MM.1S (cell line): Measurements from ENCODE around the gene KCNQ1.

Experiments
- DNase-seq: peaks from one replicate; pipeline ENCODE4 v3.0.0-alpha.2; 2015
- H2AFZ ChIP-seq: fragments of 300-600 bp; sonication (generic); 2 replicates; pipeline ENCODE4 v1.6.0; 2016; ENCODE audit warnings: antibody characterized with exemption, low read length
- H3F3A ChIP-seq: fragments of 300-600 bp; sonication (generic); 2 replicates; pipeline ENCODE4 v1.6.1; 2016; ENCODE audit warnings: mild to moderate bottlenecking, antibody characterized with exemption, low read length, moderate library complexity, mixed read lengths; ENCODE audit not compliant: insufficient read depth
- H3K27ac ChIP-seq: fragments of 300-600 bp; sonication (generic); 2 replicates; pipeline ENCODE4 v1.5.1; 2016; ENCODE audit warnings: mild to moderate bottlenecking, low read length
- H3K27me3 ChIP-seq: fragments of 300-600 bp; sonication (generic); replicated peaks from 2 replicates; pipeline ENCODE4 v1.6.0; 2016; ENCODE audit warnings: low read length; ENCODE audit not compliant: insufficient read depth
- H3K36me3 ChIP-seq: fragments of 300-600 bp; sonication (generic); replicated peaks from 2 replicates; pipeline ENCODE4 v1.6.1; 2016; ENCODE audit warnings: mild to moderate bottlenecking, low read length, mixed read lengths; ENCODE audit not compliant: insufficient read depth
- H3K4me1 ChIP-seq: fragments of 300-600 bp; sonication (generic); 2 replicates; pipeline ENCODE4 v1.6.1; 2016; ENCODE audit warnings: low read length, mixed read lengths
- H3K4me2 ChIP-seq: fragments of 300-600 bp; sonication (generic); 2 replicates; pipeline ENCODE4 v1.6.0; 2016; ENCODE audit warnings: low read depth, low read length
- H3K4me3 ChIP-seq: fragments of 300-600 bp; sonication (generic); 2 replicates; pipeline ENCODE4 v1.5.1; 2016; ENCODE audit warnings: low read length, mixed read lengths
- H3K79me2 ChIP-seq: fragments of 300-600 bp; sonication (generic); 2 replicates; pipeline ENCODE4 v1.6.1; 2016; ENCODE audit warnings: mixed run types, low read length, mixed read lengths
- H3K9ac ChIP-seq: fragments of 300-600 bp; sonication (generic); 2 replicates; pipeline ENCODE4 v1.6.1; 2016; ENCODE audit warnings: low read length, mixed read lengths
- H3K9me2 ChIP-seq: fragments of 300-600 bp; sonication (generic); replicated peaks from 2 replicates; pipeline ENCODE4 v1.6.1; 2016; ENCODE audit warnings: mild to moderate bottlenecking, low read length, mixed read lengths; ENCODE audit not compliant: insufficient read depth
- H3K9me3 ChIP-seq: fragments of 300-600 bp; sonication (generic); replicated peaks from 2 replicates; pipeline ENCODE4 v1.6.1; 2016; ENCODE audit warnings: mild to moderate bottlenecking, low read length, mixed read lengths; ENCODE audit not compliant: insufficient read depth
- H4K20me1 ChIP-seq: fragments of 300-600 bp; sonication (generic); 2 replicates; pipeline ENCODE4 v1.6.1; 2016; ENCODE audit warnings: mild to moderate bottlenecking, low read length, moderate library complexity, mixed read lengths; ENCODE audit not compliant: insufficient read depth
- CTCF ChIP-seq: fragments of 300-600 bp; sonication (generic); IDR thresholded peaks from 2 replicates; pipeline ENCODE4 v1.5.1; 2016; ENCODE audit warnings: antibody characterized with exemption, low read length, mixed read lengths
- EZH2 ChIP-seq: fragments of 300-600 bp; sonication (generic); optimal IDR thresholded peaks from 2 replicates; pipeline ENCODE3; 2017; ENCODE audit warnings: low read depth, mild to moderate bottlenecking, antibody characterized with exemption, low read length, mixed read lengths
- EZH2phosphoT487 ChIP-seq: fragments of 300-600 bp; sonication (generic); IDR thresholded peaks from 2 replicates; pipeline ENCODE4 v1.6.1; 2018; ENCODE audit warnings: antibody characterized with exemption, low read length

KCNQ1 gene

GRCh38 chr11:2439820-2440219, 5.0 kb upstream of the KCNQ1 start:
- Histone ChIP-seq H3K9me2 (no peaks in the 10 kb centered on the region), H3K27me3 (peaks cover 5% of the 10 kb centered on the region; the same call in 1 of the 2 replicates), H3K4me1 (no peaks in the 10 kb centered on the region), H3K4me2 (no peak overlapping the region), H3K4me3 (no peak overlapping the region), H3F3A (peaks cover 5% of the 10 kb centered on the region; the same call in 1 of the 2 replicates), H3K36me3 (no peaks in the 10 kb centered on the region), H4K20me1 (no peaks in the 10 kb centered on the region), H3K9me3 (no peaks in the 10 kb centered on the region), H3K9ac (no peak overlapping the region), H3K79me2 (no peaks in the 10 kb centered on the region), H2AFZ (no peak overlapping the region), H3K27ac (no peak overlapping the region)
- no peak for TF ChIP-seq EZH2
- TF ChIP-seq CTCF: no peak
- TF ChIP-seq EZH2phosphoT487: no peak
- no peak for DNase-seq

- H3K27ac ChIP-seq: no peak overlapping the region
- H3K4me3 ChIP-seq: no peak overlapping the region
- peaks cover 5% of the 10 kb centered on the region; the same call in 1 of the 2 replicates for H3K27me3 ChIP-seq
- DNase-seq: no peak
- no peaks in the 10 kb centered on the region for H3K9me3 ChIP-seq
- no peaks in the 10 kb centered on the region for H3K9me2 ChIP-seq
- no peak overlapping the region for H3K9ac ChIP-seq
- H3K79me2 ChIP-seq: peaks cover 5% of the 10 kb centered on the region
- H3K4me1 ChIP-seq: no peaks in the 10 kb centered on the region
- no peak overlapping the region for H2AFZ ChIP-seq
- no peaks in the 10 kb centered on the region for H4K20me1 ChIP-seq
- H3F3A ChIP-seq: peaks cover 5% of the 10 kb centered on the region; the same call in 1 of the 2 replicates
- TF ChIP-seq CTCF (no peak), EZH2phosphoT487 (no peak), EZH2 (no peak)
- no peak overlapping the region for H3K4me2 ChIP-seq
- no peaks in the 10 kb centered on the region for H3K36me3 ChIP-seq
Measured at GRCh38 chr11:2440646-2441045, 4.2 kb upstream of the KCNQ1 start.

GRCh38 chr11:2441171-2441570, 3.6 kb upstream of the KCNQ1 start:
- H3K9me3 ChIP-seq: no peaks in the 10 kb centered on the region
- H3K4me3 ChIP-seq: no peak overlapping the region
- H3K79me2 ChIP-seq: peaks cover 10% of the 10 kb centered on the region
- DNase-seq: no peak
- H3K27ac ChIP-seq: no peak overlapping the region
- H2AFZ ChIP-seq: no peak overlapping the region
- no peak overlapping the region for H3K9ac ChIP-seq
- H3K27me3 ChIP-seq: peaks cover 5% of the 10 kb centered on the region; the same call in 1 of the 2 replicates
- H3K4me1 ChIP-seq: peaks cover 5% of the 10 kb centered on the region
- TF ChIP-seq EZH2 (no peak), EZH2phosphoT487 (no peak), CTCF (no peak)
- H3K4me2 ChIP-seq: no peak overlapping the region
- no peaks in the 10 kb centered on the region for H4K20me1 ChIP-seq
- H3K9me2 ChIP-seq: no peaks in the 10 kb centered on the region
- H3F3A ChIP-seq: peaks cover 5% of the 10 kb centered on the region; the same call in 1 of the 2 replicates
- H3K36me3 ChIP-seq: no peaks in the 10 kb centered on the region
